ENCODE results near the gene POC1B.

Gene POC1B

GRCh38 chr12:89411234-89411633 lies 114.6 kb downstream of the POC1B start:
- TF ChIP-seq SUZ12 (IDR thresholded peaks at IDR 0.05; ENCODE audit: extremely low read depth, insufficient read depth, insufficient read length) (no peak), ZNF274 (IDR thresholded peaks at IDR 0.05; ENCODE audit: low read depth, low read length) (no peak), YY1 (IDR thresholded peaks at IDR 0.05; ENCODE audit: insufficient read depth, insufficient read length) (no peak)
- H3K36me3 ChIP-seq (ENCODE audit: insufficient read depth, insufficient read length, low read length) = no peaks in the 10 kb centered on the region
- no peak overlapping the region for H3K4me3 ChIP-seq (ENCODE audit: insufficient read length, low read depth)
- no peaks in the 10 kb centered on the region for H3K27me3 ChIP-seq (ENCODE audit: insufficient read depth, insufficient read length)
- peaks cover 2% of the 10 kb centered on the region for H3K4me1 ChIP-seq (ENCODE audit: insufficient read depth, insufficient read length)
- no peak for DNase-seq (ENCODE audit: low read depth, low spot score)
- H3K9ac ChIP-seq (ENCODE audit: insufficient read length, low read depth) = no peak overlapping the region
- H3K9me3 ChIP-seq (ENCODE audit: insufficient read depth, low read length) = no peaks in the 10 kb centered on the region

GRCh38 chr12:89405626-89406345 lies 120.1 kb downstream of the POC1B start:
- TF ChIP-seq ZNF274 (IDR thresholded peaks at IDR 0.05; ENCODE audit: low read depth, low read length) = no peak
- TF ChIP-seq YY1 (IDR thresholded peaks at IDR 0.05; ENCODE audit: insufficient read depth, insufficient read length) = no peak
- TF ChIP-seq SUZ12 (IDR thresholded peaks at IDR 0.05; ENCODE audit: extremely low read depth, insufficient read depth, insufficient read length) = no peak
- no peak overlapping the region for H3K9ac ChIP-seq (ENCODE audit: insufficient read length, low read depth)

GRCh38 chr12:89401433-89402058 lies 124.3 kb downstream of the POC1B start:
- no peak for DNase-seq (ENCODE audit: low read depth, low spot score)
- Histone ChIP-seq H3K36me3 (ENCODE audit: insufficient read depth, insufficient read length, low read length) (no peaks in the 10 kb centered on the region), H3K9ac (ENCODE audit: insufficient read length, low read depth) (no peak overlapping the region), H3K9me3 (ENCODE audit: insufficient read depth, low read length) (no peaks in the 10 kb centered on the region), H3K4me3 (ENCODE audit: insufficient read length, low read depth) (no peak overlapping the region), H3K27me3 (ENCODE audit: insufficient read depth, insufficient read length) (no peaks in the 10 kb centered on the region), H3K4me1 (ENCODE audit: insufficient read depth, insufficient read length) (no peaks in the 10 kb centered on the region)
- TF ChIP-seq YY1 (IDR thresholded peaks at IDR 0.05; ENCODE audit: insufficient read depth, insufficient read length) = no peak
- TF ChIP-seq SUZ12 (IDR thresholded peaks at IDR 0.05; ENCODE audit: extremely low read depth, insufficient read depth, insufficient read length) = no peak
- no peak for TF ChIP-seq ZNF274 (IDR thresholded peaks at IDR 0.05; ENCODE audit: low read depth, low read length)

More at GRCh38 chr12:89405626-89406345, 120.1 kb downstream of the POC1B start:
- Histone ChIP-seq H3K27me3 (ENCODE audit: insufficient read depth, insufficient read length) (no peaks in the 10 kb centered on the region), H3K4me1 (ENCODE audit: insufficient read depth, insufficient read length) (no peaks in the 10 kb centered on the region), H3K36me3 (ENCODE audit: insufficient read depth, insufficient read length, low read length) (no peaks in the 10 kb centered on the region), H3K4me3 (ENCODE audit: insufficient read length, low read depth) (no peak overlapping the region), H3K9me3 (ENCODE audit: insufficient read depth, low read length) (no peaks in the 10 kb centered on the region)
- DNase-seq (ENCODE audit: low read depth, low spot score) = no peak

- Histone ChIP-seq H3K4me3 (ENCODE audit: insufficient read length, low read depth) (no peak overlapping the region), H3K9ac (ENCODE audit: insufficient read length, low read depth) (no peak overlapping the region), H3K9me3 (ENCODE audit: insufficient read depth, low read length) (no peaks in the 10 kb centered on the region), H3K4me1 (ENCODE audit: insufficient read depth, insufficient read length) (no peaks in the 10 kb centered on the region), H3K36me3 (ENCODE audit: insufficient read depth, insufficient read length, low read length) (no peaks in the 10 kb centered on the region), H3K27me3 (ENCODE audit: insufficient read depth, insufficient read length) (no peaks in the 10 kb centered on the region)
- no peak for DNase-seq (ENCODE audit: low read depth, low spot score)
- TF ChIP-seq YY1 (IDR thresholded peaks at IDR 0.05; ENCODE audit: insufficient read depth, insufficient read length) (no peak), SUZ12 (IDR thresholded peaks at IDR 0.05; ENCODE audit: extremely low read depth, insufficient read depth, insufficient read length) (no peak), ZNF274 (IDR thresholded peaks at IDR 0.05; ENCODE audit: low read depth, low read length) (no peak)
Observed at GRCh38 chr12:89400415-89400814, 125.4 kb downstream of the POC1B start.

GRCh38 chr12:89395712-89396111 lies 130.1 kb downstream of the POC1B start:
- H3K27me3 ChIP-seq (ENCODE audit: insufficient read depth, insufficient read length) = no peaks in the 10 kb centered on the region
- no peak overlapping the region for H3K4me3 ChIP-seq (ENCODE audit: insufficient read length, low read depth)
- no peaks in the 10 kb centered on the region for H3K9me3 ChIP-seq (ENCODE audit: insufficient read depth, low read length)
- no peaks in the 10 kb centered on the region for H3K4me1 ChIP-seq (ENCODE audit: insufficient read depth, insufficient read length)
- TF ChIP-seq SUZ12 (IDR thresholded peaks at IDR 0.05; ENCODE audit: extremely low read depth, insufficient read depth, insufficient read length) (no peak), YY1 (IDR thresholded peaks at IDR 0.05; ENCODE audit: insufficient read depth, insufficient read length) (no peak), ZNF274 (IDR thresholded peaks at IDR 0.05; ENCODE audit: low read depth, low read length) (no peak)
- DNase-seq (ENCODE audit: low read depth, low spot score) = no peak
- no peaks in the 10 kb centered on the region for H3K36me3 ChIP-seq (ENCODE audit: insufficient read depth, insufficient read length, low read length)
- H3K9ac ChIP-seq (ENCODE audit: insufficient read length, low read depth) = no peak overlapping the region

- no peaks in the 10 kb centered on the region for H3K27me3 ChIP-seq (ENCODE audit: insufficient read depth, insufficient read length)
- DNase-seq (ENCODE audit: low read depth, low spot score) = no peak
- no peaks in the 10 kb centered on the region for H3K9me3 ChIP-seq (ENCODE audit: insufficient read depth, low read length)
- H3K4me1 ChIP-seq (ENCODE audit: insufficient read depth, insufficient read length) = no peaks in the 10 kb centered on the region
- no peak overlapping the region for H3K9ac ChIP-seq (ENCODE audit: insufficient read length, low read depth)
- no peak for TF ChIP-seq SUZ12 (IDR thresholded peaks at IDR 0.05; ENCODE audit: extremely low read depth, insufficient read depth, insufficient read length)
- TF ChIP-seq YY1 (IDR thresholded peaks at IDR 0.05; ENCODE audit: insufficient read depth, insufficient read length) = no peak
- no peak for TF ChIP-seq ZNF274 (IDR thresholded peaks at IDR 0.05; ENCODE audit: low read depth, low read length)
- no peaks in the 10 kb centered on the region for H3K36me3 ChIP-seq (ENCODE audit: insufficient read depth, insufficient read length, low read length)
- H3K4me3 ChIP-seq (ENCODE audit: insufficient read length, low read depth) = no peak overlapping the region
Observed at GRCh38 chr12:89393551-89394121, 132.2 kb downstream of the POC1B start.

- Histone ChIP-seq H3K36me3 (ENCODE audit: insufficient read depth, insufficient read length, low read length) (no peaks in the 10 kb centered on the region), H3K4me3 (ENCODE audit: insufficient read length, low read depth) (no peak overlapping the region), H3K9ac (ENCODE audit: insufficient read length, low read depth) (no peak overlapping the region), H3K9me3 (ENCODE audit: insufficient read depth, low read length) (no peaks in the 10 kb centered on the region), H3K27me3 (ENCODE audit: insufficient read depth, insufficient read length) (no peaks in the 10 kb centered on the region), H3K4me1 (ENCODE audit: insufficient read depth, insufficient read length) (no peaks in the 10 kb centered on the region)
- TF ChIP-seq ZNF274 (IDR thresholded peaks at IDR 0.05; ENCODE audit: low read depth, low read length) (no peak), SUZ12 (IDR thresholded peaks at IDR 0.05; ENCODE audit: extremely low read depth, insufficient read depth, insufficient read length) (no peak), YY1 (IDR thresholded peaks at IDR 0.05; ENCODE audit: insufficient read depth, insufficient read length) (no peak)
- no peak for DNase-seq (ENCODE audit: low read depth, low spot score)
Observed at GRCh38 chr12:89392391-89392790, 133.5 kb downstream of the POC1B start.

Data from NT2/D1 (cell line).